H9 (cell line): ENCODE data around the gene KIAA0825. TPM values are rescaled to one million over a fixed set of nuclear protein-coding genes. Genes with fewer than 3 reads are reported as not detected.

Experiments used
- DNase-seq: peaks from one replicate; pipeline ENCODE4 v3.0.0-alpha.2; 2017
- H2AFZ ChIP-seq: one replicate; pipeline ENCODE4 v1.6.1; 2013; ENCODE audit warnings: mild to moderate bottlenecking, low read length, control low read depth, moderate library complexity
- H2AK5ac ChIP-seq: 2 replicates; pipeline ENCODE4 v1.6.1; 2013; ENCODE audit warnings: low read length, control low read depth, mixed read lengths; ENCODE audit not compliant: insufficient read length
- H2BK120ac ChIP-seq: one replicate; pipeline ENCODE4 v1.6.1; 2013; ENCODE audit warnings: low read depth, mild to moderate bottlenecking, low read length, control low read depth, inconsistent platforms; ENCODE audit not compliant: poor library complexity, severe bottlenecking
- H2BK12ac ChIP-seq: 2 replicates; pipeline ENCODE4 v1.6.1; 2013; ENCODE audit warnings: low read length, control low read depth, mixed read lengths, low read depth; ENCODE audit not compliant: insufficient read length
- H2BK15ac ChIP-seq: 2 replicates; pipeline ENCODE4 v1.6.1; 2013; ENCODE audit warnings: low read depth, low read length, control low read depth
- H2BK20ac ChIP-seq: one replicate; pipeline ENCODE4 v1.6.1; 2013; ENCODE audit warnings: low read depth, mild to moderate bottlenecking, low read length, control low read depth, inconsistent platforms; ENCODE audit not compliant: poor library complexity, severe bottlenecking
- H2BK5ac ChIP-seq: 2 replicates; pipeline ENCODE4 v1.6.1; 2013; ENCODE audit warnings: low read length, control low read depth, mixed read lengths; ENCODE audit not compliant: insufficient read length
- H3K14ac ChIP-seq: 2 replicates; pipeline ENCODE4 v1.6.1; 2013; ENCODE audit warnings: low read length, control low read depth; ENCODE audit not compliant: insufficient read depth
- H3K18ac ChIP-seq: 2 replicates; pipeline ENCODE4 v1.6.1; 2013; ENCODE audit warnings: low read depth, mild to moderate bottlenecking, mixed read lengths, low read length, control low read depth; ENCODE audit not compliant: insufficient read length
- H3K23ac ChIP-seq: 2 replicates; pipeline ENCODE4 v1.6.1; 2013; ENCODE audit warnings: low read length, control low read depth, mixed read lengths, low read depth; ENCODE audit not compliant: insufficient read length
- H3K23me2 ChIP-seq: 2 replicates; pipeline ENCODE4 v1.6.1; 2013; ENCODE audit warnings: low read depth, mild to moderate bottlenecking, mixed read lengths, low read length, control low read depth; ENCODE audit not compliant: insufficient read length, poor library complexity, severe bottlenecking
- H3K27ac ChIP-seq: 2 replicates; pipeline ENCODE4 v1.5.1; 2013; ENCODE audit warnings: low read length, control low read depth, mixed read lengths, low read depth; ENCODE audit not compliant: insufficient read length
- H3K27me3 ChIP-seq: 2 replicates; pipeline ENCODE4 v1.6.1; 2013; ENCODE audit warnings: low read length, control low read depth, inconsistent platforms; ENCODE audit not compliant: insufficient read depth
- H3K4ac ChIP-seq: 2 replicates; pipeline ENCODE4 v1.6.1; 2013; ENCODE audit warnings: low read depth, mild to moderate bottlenecking, control low read depth, inconsistent platforms, low read length, moderate library complexity
- H3K4me1 ChIP-seq: 2 replicates; pipeline ENCODE4 v1.6.1; 2013; ENCODE audit warnings: low read length, control low read depth, inconsistent platforms; ENCODE audit not compliant: insufficient read depth
- H3K4me2 ChIP-seq: 2 replicates; pipeline ENCODE4 v1.6.1; 2013; ENCODE audit warnings: low read length, control low read depth, mixed read lengths; ENCODE audit not compliant: insufficient read length, insufficient read depth
- H3K56ac ChIP-seq: 2 replicates; pipeline ENCODE4 v1.6.1; 2013; ENCODE audit warnings: low read depth, mild to moderate bottlenecking, mixed read lengths, low read length, control low read depth; ENCODE audit not compliant: insufficient read length
- H3K79me1 ChIP-seq: 2 replicates; pipeline ENCODE4 v1.6.1; 2013; ENCODE audit warnings: low read depth, mild to moderate bottlenecking, moderate library complexity, low read length, control low read depth, inconsistent platforms; ENCODE audit not compliant: insufficient read depth, poor library complexity, severe bottlenecking
- H3K79me2 ChIP-seq: 2 replicates; pipeline ENCODE4 v1.6.1; 2013; ENCODE audit warnings: low read length, control low read depth, inconsistent platforms; ENCODE audit not compliant: insufficient read depth
- H3K9ac ChIP-seq: 2 replicates; pipeline ENCODE4 v1.6.1; 2013; ENCODE audit warnings: low read length, control low read depth, mixed read lengths; ENCODE audit not compliant: insufficient read length; ENCODE audit errors: extremely low read depth
- H3K9me3 ChIP-seq: one replicate; pipeline ENCODE4 v1.6.1; 2013; ENCODE audit warnings: low read depth, low read length, inconsistent platforms; ENCODE audit not compliant: control insufficient read depth
- H3T11ph ChIP-seq: one replicate; pipeline ENCODE4 v1.6.1; 2013; ENCODE audit warnings: mild to moderate bottlenecking, low read length, control low read depth, inconsistent platforms
- H4K20me1 ChIP-seq: one replicate; pipeline ENCODE4 v1.6.1; 2013; ENCODE audit not compliant: control insufficient read depth, insufficient read length, insufficient read depth
- H4K5ac ChIP-seq: 2 replicates; pipeline ENCODE4 v1.6.1; 2013; ENCODE audit warnings: low read depth, mild to moderate bottlenecking, mixed read lengths, low read length, control low read depth; ENCODE audit not compliant: insufficient read length
- H4K8ac ChIP-seq: replicated peaks from 2 replicates; pipeline ENCODE4 v1.6.1; 2013; ENCODE audit warnings: low read length, control low read depth, mixed read lengths, low read depth; ENCODE audit not compliant: insufficient read length
- H4K91ac ChIP-seq: 2 replicates; pipeline ENCODE4 v1.6.1; 2013; ENCODE audit warnings: low read depth, mild to moderate bottlenecking, moderate library complexity, mixed read lengths, low read length, control low read depth; ENCODE audit not compliant: insufficient read length
- H3K27ac Mint-ChIP-seq, 3 experiments: 2 replicates in 2 of 3; 3 replicates in 1 of 3; pipeline ENCODE4 v1.8.0; 2020 to 2021; ENCODE audit warnings: mixed read lengths in 3 of 3, mild to moderate bottlenecking in 1 of 3, moderate library complexity in 1 of 3
- H3K27me3 Mint-ChIP-seq: 2 replicates; pipeline ENCODE4 v1.8.0; 2021; ENCODE audit warnings: low read depth, mild to moderate bottlenecking, moderate library complexity, mixed read lengths
- H3K36me3 Mint-ChIP-seq, 3 experiments: 2 replicates in 2 of 3; 3 replicates in 1 of 3; pipeline ENCODE4 v1.8.0; 2020 to 2021; ENCODE audit warnings: low read depth in 3 of 3, mixed read lengths in 3 of 3; ENCODE audit not compliant: insufficient read depth in 1 of 3
- H3K4me1 Mint-ChIP-seq, 2 experiments: 2 replicates each; pipeline ENCODE4 v1.8.0; 2020; ENCODE audit warnings: mixed read lengths in 2 of 2
- H3K4me3 Mint-ChIP-seq, 2 experiments: 2 replicates in 1 of 2; 3 replicates in 1 of 2; pipeline ENCODE4 v1.8.0; 2020 to 2021; ENCODE audit warnings: mild to moderate bottlenecking in 2 of 2, mixed read lengths in 2 of 2, moderate library complexity in 1 of 2
- H3K9me3 Mint-ChIP-seq, 2 experiments: 2 replicates in 1 of 2; 3 replicates in 1 of 2; pipeline ENCODE4 v1.8.0; 2020; ENCODE audit warnings: mild to moderate bottlenecking in 2 of 2, mixed read lengths in 2 of 2, moderate library complexity in 1 of 2
- WGBS: extraction: QIAGEN DNeasy Blood & Tissue Kit; methylation state at CpG from one replicate; pipeline ENCODE4 v1.1.7; 2013; ENCODE audit warnings: missing lambda C conversion rate, low lambda C conversion rate, mixed read lengths; ENCODE audit not compliant: insufficient read length; ENCODE audit errors: extremely low coverage; 5-methylcytosine and 5-hydroxymethylcytosine counted together
- total RNA-seq: library from RNA; stranded (reverse); gene quantifications from 2 replicates; pipeline ENCODE4 v1.2.1, GENCODE V29; 2021
- TF ChIP-seq, protein P1 (sequence below): fragments of 200-600 bp; sonication (generic); conservative IDR thresholded peaks from 3 replicates; pipeline ENCODE4 v1.8.0; 2021; ENCODE audit warnings: antibody characterized with exemption, mild to moderate bottlenecking

KIAA0825 gene
- total RNA-seq, 1 experiment from 2014 or later: 1.8 TPM

DNA sequence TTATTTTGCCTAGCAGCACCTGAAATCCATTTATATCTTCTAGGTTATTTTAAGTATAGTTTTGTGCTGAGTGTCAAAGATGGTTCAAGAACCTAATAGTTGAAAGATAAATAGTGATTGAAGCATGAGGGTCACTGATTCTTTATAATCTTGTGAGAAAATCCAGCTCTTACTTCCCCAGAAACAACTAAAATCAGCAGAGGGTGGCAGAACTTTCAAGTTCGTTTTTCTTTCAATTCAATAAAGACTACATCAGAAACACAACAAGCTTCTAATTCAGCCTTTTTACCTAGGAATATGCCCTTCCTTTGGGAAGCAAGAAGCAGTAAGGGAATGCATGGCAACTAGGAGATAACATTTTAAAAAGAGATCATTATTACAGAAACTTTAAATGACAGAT lies 202.6 kb downstream of the KIAA0825 start:
- Histone ChIP-seq H3K23ac (no peak overlapping the region), H2BK120ac (no peak overlapping the region), H2BK12ac (no peak overlapping the region), H4K20me1 (no peaks in the 10 kb centered on the region), H4K5ac (no peak overlapping the region), H2AFZ (no peak overlapping the region), H2BK5ac (no peak overlapping the region), H3K27ac (no peak overlapping the region), H3K9ac (no peak overlapping the region), H3K4ac (no peak overlapping the region), H2AK5ac (no peak overlapping the region), H3K9me3 (no peaks in the 10 kb centered on the region), H3K4me1 (no peaks in the 10 kb centered on the region), H3K79me1 (no peaks in the 10 kb centered on the region), H3K56ac (no peak overlapping the region), H3T11ph (no peak overlapping the region), H3K18ac (no peak overlapping the region), H3K23me2 (no peaks in the 10 kb centered on the region), H4K8ac (no peak overlapping the region), H3K79me2 (no peaks in the 10 kb centered on the region), H2BK20ac (no peak overlapping the region), H3K14ac (no peak overlapping the region), H4K91ac (no peak overlapping the region), H3K4me2 (no peak overlapping the region), H2BK15ac (no peak overlapping the region), H3K27me3 (no peaks in the 10 kb centered on the region)
- no peak for DNase-seq
- no peak overlapping the region for H3K4me3 Mint-ChIP-seq
- WGBS: no CpG with 5 or more reads among the region's 1 CpG
- no peaks in the 10 kb centered on the region for H3K27me3 Mint-ChIP-seq
- peaks cover 0 to 6% of the 10 kb centered on the region in 2 experiments; a peak in 2 of 5 replicates for H3K9me3 Mint-ChIP-seq
- H3K4me1 Mint-ChIP-seq: peaks cover 0 to 5% of the 10 kb centered on the region in 2 experiments; a peak in 2 of 4 replicates
- no peak overlapping the region for H3K27ac Mint-ChIP-seq
- H3K36me3 Mint-ChIP-seq: peaks cover 0 to 7% (median 0%) of the 10 kb centered on the region in 3 experiments; a peak in 2 of 7 replicates
- TF ChIP-seq, protein P1, sequence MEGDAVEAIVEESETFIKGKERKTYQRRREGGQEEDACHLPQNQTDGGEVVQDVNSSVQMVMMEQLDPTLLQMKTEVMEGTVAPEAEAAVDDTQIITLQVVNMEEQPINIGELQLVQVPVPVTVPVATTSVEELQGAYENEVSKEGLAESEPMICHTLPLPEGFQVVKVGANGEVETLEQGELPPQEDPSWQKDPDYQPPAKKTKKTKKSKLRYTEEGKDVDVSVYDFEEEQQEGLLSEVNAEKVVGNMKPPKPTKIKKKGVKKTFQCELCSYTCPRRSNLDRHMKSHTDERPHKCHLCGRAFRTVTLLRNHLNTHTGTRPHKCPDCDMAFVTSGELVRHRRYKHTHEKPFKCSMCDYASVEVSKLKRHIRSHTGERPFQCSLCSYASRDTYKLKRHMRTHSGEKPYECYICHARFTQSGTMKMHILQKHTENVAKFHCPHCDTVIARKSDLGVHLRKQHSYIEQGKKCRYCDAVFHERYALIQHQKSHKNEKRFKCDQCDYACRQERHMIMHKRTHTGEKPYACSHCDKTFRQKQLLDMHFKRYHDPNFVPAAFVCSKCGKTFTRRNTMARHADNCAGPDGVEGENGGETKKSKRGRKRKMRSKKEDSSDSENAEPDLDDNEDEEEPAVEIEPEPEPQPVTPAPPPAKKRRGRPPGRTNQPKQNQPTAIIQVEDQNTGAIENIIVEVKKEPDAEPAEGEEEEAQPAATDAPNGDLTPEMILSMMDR: no peak
